C4-2B (cell line): ENCODE measurements around the gene SIVA1.

Experiments
- CTCF ChIP-seq: fragments of 450-650 bp; conservative IDR thresholded peaks from 2 replicates; pipeline ENCODE4 v1.5.1; 2017; ENCODE audit warnings: mild to moderate bottlenecking
- ZFX ChIP-seq: fragments of 450-650 bp; IDR thresholded peaks from 2 replicates; pipeline ENCODE4 v1.6.1; 2017

GRCh38 chr14:104735830-104736642 is 16.9 kb upstream of the SIVA1 start:
- TF ChIP-seq CTCF, result no peak
- TF ChIP-seq ZFX, result no peak
